ENCODE data around the gene SDR9C7. TPM values are rescaled to one million over a fixed set of nuclear protein-coding genes. Genes with fewer than 3 reads are reported as not detected.
"Not testable (repeated sequence)": the region's sequence is repeated elsewhere in the genome, so short reads cannot be mapped to it uniquely, and the experiment has no call there.

SDR9C7 gene
- total RNA-seq: not detected

GRCh38 chr12:56933826-56934625, at the start of gene SDR9C7:
Gene SDR9C7, minus strand, starts transcription at chr12:56934408. Its CDS starts 147 bp downstream, at chr12:56934261.
- Mint-ChIP-seq H3K4me1 (ENCODE audit: low read depth) (peaks cover 5% of the 10 kb centered on the region), H3K27me3 (ENCODE audit: low read depth) (no peaks in the 10 kb centered on the region), H3K27ac (no peak within 1 kb of the TSS), H3K4me3 (no peak within 1 kb of the TSS), H3K9me3 (no peaks in the 10 kb centered on the region), H3K36me3 (ENCODE audit: low read depth) (no peaks in the 10 kb centered on the region)
- intact Hi-C loops (cut with micrococcal nuclease): no loop called here
- CTCF ChIA-PET: no interaction called here
- no peak for DNase-seq

GRCh38 chr12:56983386-56983785, 49.2 kb upstream of the SDR9C7 start:
- Mint-ChIP-seq H3K36me3 (ENCODE audit: low read depth) (no peaks in the 10 kb centered on the region), H3K4me1 (ENCODE audit: low read depth) (peaks cover 3% of the 10 kb centered on the region), H3K9me3 (no peaks in the 10 kb centered on the region), H3K27me3 (ENCODE audit: low read depth) (no peaks in the 10 kb centered on the region), H3K27ac (no peak overlapping the region), H3K4me3 (no peak overlapping the region)
- CTCF ChIA-PET: no interaction called here
- no peak for DNase-seq
- intact Hi-C loops (cut with micrococcal nuclease): no loop called here

- H3K27ac Mint-ChIP-seq; H3K9me3 Mint-ChIP-seq; H3K36me3 Mint-ChIP-seq (ENCODE audit: low read depth); H3K4me3 Mint-ChIP-seq; H3K27me3 Mint-ChIP-seq (ENCODE audit: low read depth); intact Hi-C loops (cut with micrococcal nuclease); DNase-seq; CTCF ChIA-PET; H3K4me1 Mint-ChIP-seq (ENCODE audit: low read depth): not testable (repeated sequence)
These were observed 48.5 kb upstream of the SDR9C7 start for GRCh38 chr12:56982578-56983236.

- intact Hi-C loops (cut with micrococcal nuclease): no loop called here
These were observed 46.8 kb upstream of the SDR9C7 start for GRCh38 chr12:56980941-56981530.

GRCh38 chr12:56980268-56980667, 46.1 kb upstream of the SDR9C7 start:
- DNase-seq: no peak
- intact Hi-C loops (cut with micrococcal nuclease): no loop called here
- Mint-ChIP-seq H3K9me3 (no peaks in the 10 kb centered on the region), H3K4me3 (no peak overlapping the region), H3K27me3 (ENCODE audit: low read depth) (no peaks in the 10 kb centered on the region), H3K36me3 (ENCODE audit: low read depth) (no peaks in the 10 kb centered on the region), H3K4me1 (ENCODE audit: low read depth) (no peaks in the 10 kb centered on the region), H3K27ac (no peak overlapping the region)
- CTCF ChIA-PET: no interaction called here

More at GRCh38 chr12:56980941-56981530, 46.8 kb upstream of the SDR9C7 start:
- no peak overlapping the region for H3K27ac Mint-ChIP-seq
- no peak overlapping the region for H3K4me3 Mint-ChIP-seq
- CTCF ChIA-PET: interaction anchor here (0.7 to 1.0 kb wide), 2 partner anchors 21 to 223 kb away, joined by 3 read pairs; no protein-coding TSS in a partner anchor
- no peaks in the 10 kb centered on the region for H3K36me3 Mint-ChIP-seq (ENCODE audit: low read depth)
- H3K9me3 Mint-ChIP-seq: no peaks in the 10 kb centered on the region
- H3K27me3 Mint-ChIP-seq (ENCODE audit: low read depth): no peaks in the 10 kb centered on the region
- no peaks in the 10 kb centered on the region for H3K4me1 Mint-ChIP-seq (ENCODE audit: low read depth)
- DNase-seq: no peak

GRCh38 chr12:56979628-56980027, 45.4 kb upstream of the SDR9C7 start:
- Mint-ChIP-seq H3K9me3 (no peaks in the 10 kb centered on the region), H3K27me3 (ENCODE audit: low read depth) (no peaks in the 10 kb centered on the region)

GRCh38 chr12:56978397-56979138, 44.4 kb upstream of the SDR9C7 start:
- Mint-ChIP-seq H3K4me1 (ENCODE audit: low read depth) (no peaks in the 10 kb centered on the region), H3K9me3 (no peaks in the 10 kb centered on the region), H3K27me3 (ENCODE audit: low read depth) (no peaks in the 10 kb centered on the region), H3K4me3 (no peak overlapping the region), H3K27ac (no peak overlapping the region), H3K36me3 (ENCODE audit: low read depth) (no peaks in the 10 kb centered on the region)
- DNase-seq: no peak
- intact Hi-C loops (cut with micrococcal nuclease): no loop called here
- CTCF ChIA-PET: interaction anchor here (0.7 to 1.2 kb wide), 3 partner anchors 9 to 353 kb away, joined by 3 to 4 read pairs (median 3); no protein-coding TSS in a partner anchor

More at GRCh38 chr12:56979628-56980027, 45.4 kb upstream of the SDR9C7 start:
- Mint-ChIP-seq H3K4me1 (ENCODE audit: low read depth) (no peaks in the 10 kb centered on the region), H3K27ac (no peak overlapping the region), H3K4me3 (no peak overlapping the region), H3K36me3 (ENCODE audit: low read depth) (no peaks in the 10 kb centered on the region)
- intact Hi-C loops (cut with micrococcal nuclease): no loop called here
- CTCF ChIA-PET: no interaction called here
- no peak for DNase-seq

GRCh38 chr12:56977361-56977760, 43.2 kb upstream of the SDR9C7 start:
- H3K27ac Mint-ChIP-seq; H3K9me3 Mint-ChIP-seq; H3K36me3 Mint-ChIP-seq (ENCODE audit: low read depth); H3K4me1 Mint-ChIP-seq (ENCODE audit: low read depth); DNase-seq; H3K4me3 Mint-ChIP-seq; H3K27me3 Mint-ChIP-seq (ENCODE audit: low read depth); intact Hi-C loops (cut with micrococcal nuclease); CTCF ChIA-PET: not testable (repeated sequence)

GRCh38 chr12:56974224-56974623, 40.0 kb upstream of the SDR9C7 start:
- H3K36me3 Mint-ChIP-seq (ENCODE audit: low read depth); H3K27ac Mint-ChIP-seq; DNase-seq; H3K9me3 Mint-ChIP-seq; H3K4me1 Mint-ChIP-seq (ENCODE audit: low read depth); H3K27me3 Mint-ChIP-seq (ENCODE audit: low read depth); intact Hi-C loops (cut with micrococcal nuclease); H3K4me3 Mint-ChIP-seq; CTCF ChIA-PET: not testable (repeated sequence)

- H3K4me1 Mint-ChIP-seq (ENCODE audit: low read depth); H3K27me3 Mint-ChIP-seq (ENCODE audit: low read depth); DNase-seq; H3K9me3 Mint-ChIP-seq; H3K36me3 Mint-ChIP-seq (ENCODE audit: low read depth); intact Hi-C loops (cut with micrococcal nuclease); H3K4me3 Mint-ChIP-seq; H3K27ac Mint-ChIP-seq; CTCF ChIA-PET: not testable (repeated sequence)
These were observed 34.7 kb upstream of the SDR9C7 start for GRCh38 chr12:56968910-56969309.

GRCh38 chr12:56965997-56966642, 31.9 kb upstream of the SDR9C7 start:
- DNase-seq; H3K36me3 Mint-ChIP-seq (ENCODE audit: low read depth); H3K4me3 Mint-ChIP-seq; H3K4me1 Mint-ChIP-seq (ENCODE audit: low read depth); H3K9me3 Mint-ChIP-seq; CTCF ChIA-PET; H3K27ac Mint-ChIP-seq; intact Hi-C loops (cut with micrococcal nuclease); H3K27me3 Mint-ChIP-seq (ENCODE audit: low read depth): not testable (repeated sequence)

GRCh38 chr12:56965124-56965523, 30.9 kb upstream of the SDR9C7 start:
- H3K27me3 Mint-ChIP-seq (ENCODE audit: low read depth); H3K4me1 Mint-ChIP-seq (ENCODE audit: low read depth): not testable (repeated sequence)

More at GRCh38 chr12:56965124-56965523, 30.9 kb upstream of the SDR9C7 start:
- H3K36me3 Mint-ChIP-seq (ENCODE audit: low read depth); intact Hi-C loops (cut with micrococcal nuclease); H3K27ac Mint-ChIP-seq; H3K9me3 Mint-ChIP-seq; CTCF ChIA-PET; H3K4me3 Mint-ChIP-seq; DNase-seq: not testable (repeated sequence)
